NCI-H146 (cell line): ENCODE data around the gene PSD4.

Experiments used
- DNase-seq: peaks from one replicate; lab custom pipeline; 2025; lab: John Stamatoyannopoulos, UW

Gene PSD4

GRCh38 chr2:113223813-113224212 lies 50.0 kb downstream of the PSD4 start:
- no peak for DNase-seq

DNA sequence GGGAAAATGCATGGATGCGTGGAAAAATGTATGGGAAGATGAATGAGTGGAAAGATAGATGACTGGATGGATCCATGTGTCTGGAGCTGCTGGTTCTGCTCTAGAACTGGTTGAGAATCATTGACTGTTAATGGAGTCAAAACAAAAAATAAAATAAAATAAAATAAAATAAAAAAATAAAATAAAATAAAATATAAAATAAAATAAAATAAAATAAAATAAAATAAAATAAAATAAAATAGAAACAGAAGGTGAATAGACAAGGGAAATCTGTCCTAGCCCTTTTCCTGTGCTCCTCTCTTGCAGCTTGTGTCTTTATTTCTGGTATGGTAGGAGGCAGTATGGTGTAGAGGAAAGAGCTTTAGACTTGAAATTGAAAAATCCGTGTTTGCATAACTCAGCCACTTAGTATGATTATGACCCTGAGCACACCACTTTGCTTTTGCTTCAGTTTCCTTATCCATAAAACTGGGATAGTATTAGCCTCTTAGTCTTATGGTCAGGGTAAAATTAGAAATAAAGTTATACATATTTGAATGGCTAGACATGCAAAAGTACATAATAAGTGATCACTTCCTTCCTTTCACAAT lies 51.0 kb downstream of the PSD4 start:
- DNase-seq = no peak

GRCh38 chr2:113225263-113226259 lies 51.8 kb downstream of the PSD4 start:
- peak; percentile 75 for DNase-seq

- no peak for DNase-seq
Observed at GRCh38 chr2:113226462-113226861, 52.7 kb downstream of the PSD4 start.

DNA sequence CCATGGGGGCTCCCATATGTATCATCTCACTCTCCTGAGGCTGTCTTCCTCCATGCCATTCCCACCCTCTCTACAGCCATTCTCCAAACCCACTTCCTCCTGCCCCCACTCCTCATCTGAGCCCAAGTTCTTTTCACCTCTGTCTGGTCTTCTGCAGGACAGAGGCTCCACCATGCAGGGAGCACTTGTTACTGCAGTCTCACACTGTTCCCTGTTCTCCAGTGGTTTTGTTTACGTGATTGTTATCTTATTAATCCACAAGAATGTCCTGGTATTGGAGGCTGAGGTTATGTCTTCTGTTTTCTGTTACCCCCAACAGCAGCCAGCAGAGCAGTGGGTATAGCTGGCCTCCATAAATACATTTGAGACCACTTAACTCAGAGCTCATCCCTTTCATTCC lies 53.5 kb downstream of the PSD4 start:
- no peak for DNase-seq

DNA sequence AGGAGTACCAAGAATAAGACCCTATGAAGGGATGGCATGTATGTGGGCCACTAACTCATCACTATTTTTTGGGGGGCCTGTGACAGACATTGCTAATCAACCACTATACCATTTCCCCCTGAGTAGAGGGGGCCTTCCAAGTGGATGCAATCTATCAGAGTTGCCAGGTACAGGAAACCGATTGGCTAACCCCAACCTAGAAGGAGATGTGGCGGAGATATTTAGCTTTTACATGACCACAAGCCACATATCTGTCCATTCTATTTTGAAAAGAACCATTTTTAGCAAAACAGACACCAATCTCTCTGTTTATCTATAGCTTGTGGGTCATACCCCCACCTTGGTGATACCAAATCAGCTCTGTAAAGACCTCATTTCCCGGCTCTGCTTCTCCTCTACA lies 53.9 kb downstream of the PSD4 start:
- no peak for DNase-seq

GRCh38 chr2:113228351-113228750 lies 54.6 kb downstream of the PSD4 start:
- no peak for DNase-seq

GRCh38 chr2:113228991-113229716 lies 55.4 kb downstream of the PSD4 start:
- peak; percentile 86 for DNase-seq

DNA sequence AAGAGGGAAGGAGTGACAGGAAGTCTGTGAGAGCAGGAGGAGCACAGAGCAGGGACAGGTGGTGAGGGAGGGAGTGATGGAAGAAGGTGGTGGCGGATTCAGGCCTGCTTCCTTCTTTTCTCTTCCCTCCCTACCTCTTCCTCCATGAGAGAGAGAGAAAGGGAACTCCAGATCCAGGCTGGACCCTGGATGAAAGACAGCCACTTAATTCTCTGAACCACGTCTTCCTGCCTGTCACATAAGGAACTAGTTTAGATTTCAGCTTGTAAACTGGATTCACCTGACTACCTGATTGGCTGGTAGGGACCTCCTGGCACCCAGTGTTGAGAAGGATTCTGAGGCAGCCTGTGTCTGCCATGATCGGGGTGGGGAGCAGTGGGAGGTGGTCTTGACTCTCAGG lies 56.0 kb downstream of the PSD4 start:
- DNase-seq = peak; percentile 59

- no peak for DNase-seq
Observed at GRCh38 chr2:113230531-113230930, 56.8 kb downstream of the PSD4 start.

GRCh38 chr2:113231064-113231463 lies 57.3 kb downstream of the PSD4 start:
- DNase-seq = no peak

- DNase-seq = no peak
Observed at GRCh38 chr2:113232123-113232522, 58.4 kb downstream of the PSD4 start.

DNA sequence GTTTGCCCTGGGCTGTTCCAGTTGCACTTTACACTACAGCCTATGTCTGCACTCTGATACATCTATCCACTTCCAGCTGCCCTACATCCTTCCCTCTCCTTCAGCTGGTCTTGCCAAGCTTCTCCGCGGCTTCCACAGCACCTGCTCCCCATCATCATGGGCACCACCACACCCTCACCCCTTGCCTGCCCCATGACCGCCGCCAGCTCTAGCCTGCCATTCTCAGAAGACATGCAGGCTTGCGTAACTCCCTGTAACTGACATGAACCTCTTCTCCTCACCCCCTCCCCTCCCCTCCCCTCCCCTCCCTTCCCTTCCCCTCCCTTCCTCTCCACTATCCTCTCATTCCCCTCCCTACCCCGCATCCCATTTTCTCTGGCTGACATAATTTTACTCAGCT lies 59.0 kb downstream of the PSD4 start:
- DNase-seq = no peak

DNA sequence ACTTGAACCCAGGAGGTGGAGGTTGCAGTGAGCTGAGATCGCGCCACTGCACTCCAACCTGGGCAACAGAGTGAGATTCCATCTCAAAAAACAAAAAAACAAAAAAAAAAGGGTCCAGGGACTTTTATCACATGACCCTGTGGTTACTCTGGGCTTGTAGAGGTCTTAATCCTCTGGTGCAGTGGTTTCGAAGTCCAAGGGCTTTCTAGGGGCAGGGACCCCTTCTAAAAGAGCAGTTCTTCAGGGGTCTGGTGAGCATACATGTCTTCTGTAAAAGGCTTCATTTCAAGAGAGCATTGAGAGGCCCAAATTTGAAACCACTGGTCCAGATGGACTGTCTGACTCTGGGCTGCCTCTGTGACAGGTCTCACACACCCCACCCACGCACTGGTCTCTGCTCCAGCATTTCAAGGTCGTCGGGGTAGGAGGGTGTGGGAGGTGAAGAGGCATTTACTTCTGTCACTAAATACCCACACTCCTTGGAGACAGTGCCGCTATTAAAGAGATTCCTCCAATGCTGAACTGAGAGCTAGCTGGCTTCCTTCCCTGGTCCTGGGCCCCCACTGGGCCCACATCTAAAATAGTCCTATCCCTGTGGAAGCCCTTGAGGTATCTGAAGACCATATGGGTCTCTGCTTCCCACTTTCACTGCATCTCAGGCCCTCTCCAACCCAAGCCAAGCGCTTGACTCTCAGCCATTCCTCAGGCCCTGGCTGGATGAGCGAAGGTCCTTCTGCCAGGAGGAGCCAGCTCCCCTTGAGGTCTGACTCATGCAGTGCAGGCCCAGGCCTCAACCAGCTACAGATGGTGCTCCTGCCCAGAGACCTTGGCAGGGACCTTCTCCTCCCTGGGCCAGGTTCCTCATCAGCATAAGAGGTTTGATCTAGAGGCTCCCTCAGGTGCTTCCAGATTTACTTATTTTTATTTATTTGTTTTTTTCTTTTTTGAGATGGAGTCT lies 60.1 kb downstream of the PSD4 start:
- DNase-seq = no peak

DNA sequence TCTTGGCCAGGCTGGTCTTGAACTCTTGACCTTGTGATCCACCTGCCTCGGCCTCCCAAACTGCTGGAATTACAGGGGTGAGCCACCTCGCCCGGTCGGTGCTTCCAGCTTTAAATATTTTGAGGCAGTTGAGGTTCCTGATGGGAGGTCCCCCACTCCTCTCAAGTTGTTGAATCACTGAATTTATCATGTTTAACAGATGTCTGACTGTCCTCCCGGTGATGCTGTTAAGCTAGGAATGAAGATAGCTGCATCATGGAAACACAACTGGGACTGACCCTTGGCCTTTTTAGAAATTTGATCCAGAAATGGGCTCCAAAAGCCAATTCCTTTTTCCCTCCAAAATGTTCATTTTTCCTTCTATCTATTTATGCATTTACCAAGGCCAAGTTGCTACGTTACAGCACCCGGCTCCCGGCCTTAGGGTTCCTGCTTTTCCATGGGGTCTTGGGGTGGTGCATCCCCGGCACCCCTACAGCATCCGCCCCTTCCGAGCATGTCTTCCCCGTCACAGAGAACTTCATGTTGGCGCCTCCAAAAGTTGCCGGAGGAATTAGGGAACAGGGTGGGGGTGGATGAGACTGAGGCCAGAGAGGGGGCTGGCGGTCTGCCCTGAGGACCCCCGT lies 61.1 kb downstream of the PSD4 start:
- no peak for DNase-seq

DNA sequence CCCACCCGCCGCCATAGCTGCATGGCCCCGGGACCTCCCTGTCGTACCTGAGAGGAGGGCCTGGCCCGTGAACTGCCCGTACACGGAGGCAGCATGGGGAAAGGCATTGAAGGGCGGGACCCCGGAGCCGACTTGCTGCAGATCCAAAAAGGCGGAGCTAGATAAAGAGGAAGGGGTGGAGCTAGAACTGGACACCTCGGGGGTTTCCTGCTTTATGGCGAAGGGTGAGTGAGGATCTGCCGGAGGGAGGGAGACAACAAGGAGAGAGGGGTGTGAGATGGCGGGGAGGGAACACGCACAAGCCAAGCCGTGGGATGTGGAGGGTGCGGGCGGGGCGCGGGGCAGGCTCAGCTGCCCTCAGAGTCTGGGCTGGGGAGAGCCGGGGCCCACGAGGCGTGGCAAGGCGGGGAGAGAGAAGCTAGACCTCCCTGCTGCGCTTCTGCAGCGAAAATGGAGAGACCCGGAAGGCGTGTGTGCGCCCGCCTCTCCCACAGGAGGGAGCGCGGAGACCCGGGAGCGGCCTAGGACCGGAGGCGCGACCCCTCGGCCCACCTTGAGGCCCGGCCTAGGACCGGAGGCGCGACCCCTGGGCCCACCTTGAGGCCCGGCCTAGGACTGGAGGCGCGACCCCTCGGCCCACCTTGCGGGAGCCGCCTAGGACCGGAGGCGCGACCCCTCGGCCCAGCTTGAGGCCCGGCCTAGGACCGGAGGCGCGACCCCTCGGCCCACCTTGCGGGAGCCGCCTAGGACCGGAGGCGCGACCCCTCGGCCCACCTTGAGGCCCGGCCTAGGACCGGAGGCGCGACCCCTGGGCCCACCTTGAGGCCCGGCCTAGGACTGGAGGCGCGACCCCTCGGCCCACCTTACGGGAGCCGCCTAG lies 61.8 kb downstream of the PSD4 start:
- peak; percentile 90 for DNase-seq

DNA sequence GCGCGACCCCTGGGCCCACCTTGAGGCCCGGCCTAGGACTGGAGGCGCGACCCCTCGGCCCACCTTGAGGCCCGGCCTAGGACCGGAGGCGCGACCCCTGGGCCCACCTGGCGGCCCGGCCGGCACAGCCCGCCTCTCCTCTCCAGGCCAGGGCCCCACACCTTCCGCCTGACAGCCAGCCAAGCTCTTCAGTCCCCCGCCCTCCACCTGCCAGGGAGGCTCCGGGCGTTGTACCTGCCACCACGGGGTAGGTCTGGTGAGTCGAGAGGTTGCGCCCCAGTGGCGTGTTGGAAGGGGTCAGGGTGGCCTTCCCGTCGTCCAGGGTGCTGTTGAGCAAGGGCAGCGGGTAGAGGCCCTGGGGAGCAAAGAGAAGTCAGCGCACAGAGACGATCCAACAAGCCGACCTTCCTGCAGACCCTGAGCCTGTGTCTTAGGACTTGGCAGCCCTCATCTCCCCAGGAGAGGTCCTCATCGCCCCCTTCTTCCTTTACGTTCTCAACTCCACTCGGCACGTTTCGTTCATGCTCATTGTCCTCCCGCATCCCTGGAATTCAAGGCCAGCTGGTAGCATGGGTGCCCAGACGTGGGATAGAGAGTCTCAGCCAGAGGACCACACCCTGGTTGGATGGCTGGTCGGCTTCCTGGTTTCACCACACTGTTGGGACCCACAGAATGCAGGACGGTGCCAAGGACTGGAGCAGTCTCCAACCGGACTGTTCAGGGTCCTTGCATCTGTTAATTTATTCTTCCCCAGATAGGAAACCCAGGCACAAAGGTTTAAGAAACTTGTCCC lies 62.8 kb downstream of the PSD4 start:
- no peak for DNase-seq

DNA sequence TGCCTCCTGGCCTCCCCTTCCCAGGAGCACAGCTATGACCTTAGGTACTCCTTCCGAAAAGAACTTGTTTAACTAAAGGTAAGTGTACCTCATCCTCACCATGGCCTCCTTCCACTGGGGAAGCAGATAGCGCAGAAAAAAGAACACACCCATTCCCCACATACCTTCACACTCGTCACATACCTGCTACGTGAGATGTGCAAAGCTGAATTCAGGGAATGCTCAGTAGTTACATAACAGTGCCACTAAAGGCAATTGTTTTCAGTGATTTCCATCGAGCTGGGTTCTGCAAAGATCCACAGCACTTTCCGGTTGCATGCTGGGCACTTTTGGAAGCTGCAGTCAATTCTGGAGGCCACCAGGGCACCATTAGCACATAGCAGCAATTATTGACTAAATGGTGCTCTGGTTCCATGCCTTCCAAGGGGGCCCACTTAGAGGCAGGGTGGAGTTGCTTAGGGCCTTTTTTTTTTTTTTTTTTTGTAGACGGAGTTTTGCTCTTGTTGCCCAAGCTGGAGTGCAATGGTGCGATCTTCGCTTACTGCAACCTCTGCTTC lies 63.9 kb downstream of the PSD4 start:
- DNase-seq = no peak
